OCI-M1 (cell line): Measurements from ENCODE around the gene APPBP2.
"Not testable (repeated sequence)": the region's sequence is repeated elsewhere in the genome, so short reads cannot be mapped to it uniquely, and the experiment has no call there.

ENCODE experiments used
- DNase-seq: peaks from one replicate; lab custom pipeline; 2025; lab: John Stamatoyannopoulos, UW

Gene APPBP2

DNA sequence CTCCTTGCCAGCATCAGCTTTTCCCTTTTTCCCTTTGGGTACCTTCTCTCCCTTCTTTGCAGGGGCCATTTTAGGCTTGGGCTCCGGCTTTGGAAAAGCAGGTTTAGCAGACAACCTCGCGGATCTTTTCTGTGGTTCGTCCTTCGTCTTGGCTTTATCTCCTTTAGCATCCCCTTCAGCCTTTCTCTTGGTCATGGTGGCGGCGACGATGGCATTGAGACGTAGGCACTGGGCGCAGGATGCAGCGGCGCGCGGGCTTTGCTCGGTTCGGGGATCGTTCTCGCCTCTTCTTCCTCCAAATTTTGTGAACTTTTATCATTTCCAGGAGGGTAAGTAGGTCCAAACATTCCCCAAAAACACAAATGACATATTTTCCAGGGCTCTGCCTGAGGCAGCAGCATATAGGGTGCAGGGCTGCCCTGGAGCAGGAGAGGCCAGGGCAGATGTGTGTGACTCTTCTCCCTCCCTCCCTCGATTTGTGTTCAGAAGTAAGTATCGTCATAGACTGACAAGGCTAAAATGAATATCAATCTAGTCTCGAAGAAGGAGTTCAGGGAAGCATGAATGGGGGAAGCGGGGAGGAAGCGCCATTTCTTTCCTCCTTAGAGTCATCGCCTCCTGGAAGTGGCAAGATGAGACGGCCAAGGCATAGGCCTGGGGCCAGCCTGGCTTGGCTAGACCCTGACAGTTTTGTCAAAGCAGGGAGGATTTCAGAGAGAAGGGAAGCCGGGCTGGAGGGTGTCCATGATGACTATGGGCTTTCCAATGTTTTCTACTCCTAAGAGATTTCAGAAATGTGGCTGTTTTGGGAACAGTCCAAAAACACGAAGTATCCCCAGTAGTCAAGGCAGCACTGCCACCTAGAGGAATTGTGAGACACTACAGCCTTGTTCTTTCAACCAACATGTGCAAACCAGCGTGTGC, 90.5 kb downstream of the APPBP2 start:
- DNase-seq: peak; percentile 87

DNA sequence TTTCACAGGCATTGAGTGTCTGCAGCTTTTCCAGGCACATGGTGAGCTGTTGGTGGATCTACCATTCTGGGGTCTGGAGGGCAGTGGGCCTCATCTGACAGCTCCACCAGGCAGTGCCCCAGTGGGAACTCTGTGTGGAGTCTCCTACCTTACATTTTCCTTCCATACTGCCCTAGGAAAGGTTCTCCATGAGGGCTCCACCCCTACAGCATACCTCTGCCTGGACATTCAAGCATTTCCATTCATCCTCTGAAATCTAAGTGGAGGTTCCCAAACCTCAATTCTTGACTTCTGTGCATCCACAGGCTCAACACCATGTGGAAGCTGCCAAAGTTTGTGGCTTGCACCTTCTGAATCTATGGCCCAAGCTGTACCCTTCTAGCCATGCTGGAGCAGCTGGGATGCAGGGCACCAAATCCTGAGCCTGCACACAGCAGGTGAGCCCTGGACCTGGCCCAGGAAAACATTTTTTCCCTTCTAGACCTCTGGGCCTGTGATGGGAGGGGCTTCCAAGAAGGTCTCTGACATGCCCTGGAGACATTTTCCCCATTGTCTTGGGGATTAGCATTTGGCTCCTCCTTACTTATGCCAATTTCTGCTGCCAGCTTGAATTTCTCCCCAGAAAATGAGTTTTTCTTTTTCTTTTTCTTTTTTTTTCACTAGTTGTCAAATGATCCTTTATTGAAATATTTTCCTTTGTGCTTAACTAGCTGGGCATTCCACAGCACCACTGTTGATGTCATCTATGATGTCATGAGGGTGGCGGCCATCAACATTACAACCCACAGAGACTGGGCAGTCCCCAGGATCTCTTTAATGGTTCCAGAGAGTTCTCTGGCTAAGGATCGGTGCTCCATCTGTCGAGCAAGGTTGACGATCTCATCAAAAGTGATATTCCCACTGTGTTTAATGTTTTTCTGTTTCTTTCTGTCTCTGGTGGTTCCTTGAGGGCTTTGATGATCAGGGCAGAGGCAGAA, 92.7 kb downstream of the APPBP2 start:
- DNase-seq: not testable (repeated sequence)

DNA sequence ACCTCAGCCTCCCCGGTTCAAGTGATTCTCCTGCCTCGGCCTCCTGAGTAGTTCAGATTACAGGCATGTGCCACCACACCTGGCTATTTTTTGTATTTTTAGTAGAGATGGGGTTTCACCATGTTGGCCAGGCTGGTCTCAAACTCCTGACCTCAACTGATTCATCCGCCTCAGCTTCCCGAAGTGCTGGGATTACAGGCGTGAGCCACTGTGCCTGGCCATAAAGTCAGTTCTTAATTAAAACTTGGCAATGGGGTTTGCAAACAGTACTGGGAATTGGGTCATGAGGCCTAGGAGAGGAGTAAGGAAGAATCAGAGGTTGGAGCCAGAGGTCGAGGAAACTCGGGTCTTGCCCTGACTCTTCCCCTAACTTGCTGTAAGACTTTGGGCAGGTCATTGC, 95.5 kb downstream of the APPBP2 start:
- not testable (repeated sequence) for DNase-seq

DNA sequence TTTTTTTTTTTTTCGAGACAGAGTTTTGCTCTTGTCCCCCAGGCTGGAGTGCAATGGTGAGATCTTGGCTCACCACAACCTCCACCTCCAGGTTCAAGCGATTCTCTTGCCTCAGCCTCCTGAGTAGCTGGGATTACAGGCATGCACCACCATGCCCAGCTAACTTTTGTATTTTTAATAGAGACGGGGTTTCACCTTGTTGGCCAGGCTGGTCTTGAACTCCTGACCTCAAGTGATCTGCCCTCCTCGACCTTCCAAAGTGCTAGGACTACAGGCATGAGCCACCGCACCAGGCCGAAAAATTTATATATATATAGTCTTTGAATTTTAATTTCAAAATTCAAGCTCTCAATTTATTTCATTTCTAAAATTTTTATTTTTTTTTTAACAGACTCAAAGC, 97.6 kb downstream of the APPBP2 start:
- not testable (repeated sequence) for DNase-seq

DNA sequence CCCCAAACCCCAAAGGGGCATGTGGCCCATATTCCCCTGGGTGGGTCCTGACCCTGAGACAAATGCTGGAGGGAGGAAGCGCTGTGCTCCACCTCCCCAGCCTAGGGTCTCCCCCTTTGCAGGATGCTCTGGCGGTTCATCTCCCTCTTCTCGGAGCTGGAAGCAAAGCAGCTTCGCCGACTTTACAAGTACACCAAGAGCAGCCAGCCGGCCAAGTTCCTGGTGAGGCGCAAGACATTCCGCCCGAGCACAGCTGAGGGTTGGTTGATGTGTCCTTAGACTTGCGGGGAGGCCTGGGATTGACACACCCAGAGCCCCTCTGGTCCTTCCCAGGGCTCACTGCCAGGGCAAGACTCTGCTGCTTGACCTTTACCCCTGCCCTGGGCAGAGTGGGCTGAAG, 99.4 kb downstream of the APPBP2 start:
- no peak for DNase-seq

DNA sequence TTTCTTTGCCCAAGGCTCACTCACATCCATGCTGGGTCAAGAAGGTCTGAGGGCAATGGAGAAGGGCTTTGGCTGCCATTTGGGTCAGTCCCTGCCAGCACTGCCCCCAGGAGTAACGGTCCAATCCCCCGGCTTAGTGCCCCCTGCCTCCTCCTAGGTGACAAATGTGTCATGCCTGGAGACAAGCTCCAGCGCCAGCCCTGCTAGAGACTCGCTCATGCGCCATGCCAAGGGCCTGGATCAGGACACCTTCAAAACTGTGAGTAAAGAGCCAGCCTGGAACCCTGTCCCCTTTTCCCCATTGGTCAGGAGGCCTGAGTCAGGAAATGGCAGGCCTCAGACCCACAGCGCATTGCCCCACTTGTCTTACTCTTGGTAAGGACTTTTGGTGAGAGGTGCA, 100.4 kb downstream of the APPBP2 start:
- DNase-seq: no peak

DNA sequence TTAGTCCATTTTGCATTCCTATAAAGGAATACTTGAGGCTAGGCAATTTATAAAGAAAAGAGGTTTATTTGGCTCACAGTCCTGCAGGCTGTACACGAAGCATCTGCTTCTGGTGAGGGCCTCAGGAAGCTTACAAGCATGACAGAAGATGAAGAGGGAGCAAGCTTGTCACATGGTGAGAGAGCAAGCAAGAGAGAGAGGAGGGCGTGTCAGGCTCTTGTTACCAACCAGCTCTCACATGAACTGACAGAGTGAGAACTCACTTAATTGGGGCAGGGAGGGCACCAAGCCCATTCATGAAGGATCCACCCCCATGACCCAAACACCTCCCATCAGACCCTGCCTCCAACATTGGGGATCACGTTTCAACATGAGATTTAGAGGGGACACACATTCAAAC, 102.2 kb downstream of the APPBP2 start:
- DNase-seq: no peak

DNA sequence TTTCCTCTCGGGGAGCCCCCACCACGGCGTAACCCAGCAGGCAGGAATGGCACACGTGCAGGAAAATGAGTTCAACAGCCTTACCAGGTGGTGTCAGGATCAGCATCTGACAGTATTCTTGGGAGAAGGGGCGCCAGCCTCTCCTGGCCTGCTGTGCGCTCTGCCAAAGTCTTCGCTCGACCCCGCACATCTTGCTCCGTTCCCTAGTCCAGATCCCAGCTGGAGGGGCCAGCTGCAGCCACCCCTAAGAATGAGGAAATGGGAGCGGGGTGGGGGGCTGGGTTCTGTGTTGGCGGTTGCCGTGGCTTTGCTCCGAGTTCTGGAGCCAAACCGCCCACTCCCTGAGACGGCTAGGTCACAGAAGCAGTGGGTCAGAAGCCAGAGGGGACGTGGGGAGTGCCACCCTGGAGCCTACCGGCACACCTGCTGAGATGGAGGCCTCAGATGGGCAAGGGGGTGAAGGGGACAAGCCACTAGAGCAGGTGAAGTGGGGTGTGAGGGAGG, 103.8 kb downstream of the APPBP2 start, which contains the start of gene CHCT1:
CHCT1 (plus strand) TSS at position 328 of the 504 bp plus-strand sequence; CDS start at position 432, 104 bp downstream.
- DNase-seq: no peak

DNA sequence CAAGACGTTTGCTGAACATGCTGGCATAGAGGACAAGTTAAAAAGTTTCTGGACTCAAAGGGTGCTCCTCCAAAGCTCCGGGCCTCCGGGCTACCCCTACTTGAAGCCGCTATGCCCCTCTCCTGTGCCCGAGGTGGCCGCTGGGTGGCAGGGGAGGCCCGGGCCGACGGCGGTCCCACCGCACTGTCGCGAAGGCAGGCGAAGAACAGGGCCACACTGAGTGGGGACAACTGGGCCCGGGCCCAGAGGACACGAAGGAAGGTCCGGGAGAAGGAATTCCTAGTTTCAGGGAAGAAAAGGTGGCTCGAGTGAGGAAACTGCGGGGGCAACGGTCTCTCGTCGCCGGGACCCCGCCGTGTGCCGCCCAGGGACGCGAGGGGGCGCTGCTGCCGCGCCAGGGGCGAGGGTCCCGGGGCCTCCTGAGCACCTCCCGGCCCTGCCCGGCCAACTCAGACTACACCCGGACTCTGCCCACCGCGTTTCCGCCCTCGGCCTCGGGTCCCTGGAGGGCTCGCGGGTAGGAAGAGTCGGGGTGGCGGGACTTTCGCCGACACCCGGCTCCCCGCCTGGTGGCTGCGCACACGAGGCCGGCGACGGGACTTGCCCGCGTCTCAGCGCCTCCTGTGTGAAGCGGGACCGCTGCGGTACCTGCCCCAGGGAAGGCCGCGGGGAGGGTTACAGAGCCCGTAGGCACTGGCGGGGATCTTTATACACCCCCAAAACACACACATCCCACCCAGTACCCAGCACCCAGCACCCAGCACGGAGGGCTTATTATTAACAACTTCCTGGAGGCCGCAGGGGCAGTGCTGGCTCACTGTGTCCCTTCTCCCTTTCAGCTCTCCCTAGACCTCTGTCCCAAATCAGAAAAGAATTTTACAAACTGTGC, 104.5 kb downstream of the APPBP2 start:
- peak; percentile 51 for DNase-seq

DNA sequence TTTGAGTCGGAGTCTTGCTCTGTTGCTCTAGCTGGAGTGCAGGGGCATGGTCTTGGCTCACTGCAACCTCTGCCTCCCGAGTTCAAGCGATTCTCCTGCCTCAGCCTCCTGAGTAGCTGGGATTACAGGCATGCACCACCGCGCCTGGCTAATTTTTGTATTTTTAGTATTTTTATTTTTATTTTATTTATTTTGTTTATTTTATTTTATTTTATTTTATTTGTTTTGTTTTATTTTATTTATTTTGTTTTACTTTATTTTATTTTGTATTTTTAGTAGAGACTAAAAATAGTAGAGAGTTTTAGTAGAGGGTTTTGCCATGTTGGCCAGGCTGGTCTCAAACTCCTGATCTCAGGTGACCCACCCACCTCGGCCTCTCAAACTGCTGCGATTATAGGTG, 106.2 kb downstream of the APPBP2 start:
- DNase-seq: not testable (repeated sequence)

DNA sequence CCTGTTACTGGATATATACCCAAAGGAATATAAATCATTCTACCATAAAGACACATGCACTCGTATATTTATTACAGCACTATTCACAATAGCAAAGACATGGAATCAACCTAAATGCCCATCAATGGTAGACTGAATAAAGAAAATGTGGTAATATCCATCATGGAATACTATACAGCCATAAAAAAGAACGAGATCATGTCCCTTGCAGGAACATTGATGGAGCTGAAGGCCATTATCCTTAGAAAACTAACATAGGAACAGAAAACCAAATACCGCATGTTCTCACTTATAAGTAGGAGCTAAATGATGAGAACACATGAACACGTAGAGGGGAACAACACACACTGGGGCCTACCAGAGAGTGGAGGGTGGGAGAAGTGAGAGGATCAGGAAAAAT, 107.0 kb downstream of the APPBP2 start:
- not testable (repeated sequence) for DNase-seq

DNA sequence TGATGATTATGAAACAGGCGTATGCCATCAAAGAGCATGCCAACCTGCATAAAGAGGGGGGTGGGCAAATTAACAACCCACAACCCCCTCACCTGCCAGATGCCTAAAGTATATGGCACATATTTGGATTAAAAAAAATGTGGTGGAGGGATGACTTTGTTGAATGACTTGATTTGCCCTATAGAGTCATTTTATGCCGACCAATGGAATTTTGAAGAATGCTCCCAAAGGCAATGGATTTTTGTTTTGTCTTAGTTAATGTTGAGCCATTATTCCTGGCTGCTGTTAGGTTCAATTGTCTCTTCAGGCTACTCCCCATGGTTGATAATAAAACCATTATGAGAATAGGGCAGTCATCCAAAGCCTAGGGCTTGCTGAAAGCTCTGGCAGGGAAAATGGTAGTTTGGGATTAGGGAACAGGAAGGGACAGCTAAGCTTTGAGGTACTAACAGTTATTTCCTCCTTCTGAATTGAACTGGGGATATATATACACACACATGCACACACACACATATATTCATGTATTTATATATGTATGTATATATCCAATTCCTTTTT, 109.6 kb downstream of the APPBP2 start:
- DNase-seq: no peak

DNA sequence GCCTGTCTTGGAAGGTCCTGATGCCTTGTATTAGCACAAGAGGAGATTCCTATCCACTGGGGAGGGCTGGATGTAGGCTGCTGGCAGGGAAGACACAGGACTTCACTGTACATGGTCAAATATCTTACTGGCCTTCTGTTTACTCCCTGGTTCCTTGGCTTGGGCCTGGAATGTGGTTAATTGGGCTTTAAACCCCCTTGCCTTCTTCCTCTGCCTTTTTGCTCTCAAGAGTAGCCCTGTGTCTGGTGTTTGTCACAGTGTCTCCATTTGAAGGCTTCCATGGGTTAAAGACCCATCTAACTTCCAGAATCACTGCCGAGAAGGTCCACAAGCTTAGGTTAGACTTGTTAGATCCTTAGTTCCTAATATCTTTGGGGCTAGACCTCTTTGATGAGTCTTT, 110.9 kb downstream of the APPBP2 start:
- DNase-seq: no peak

DNA sequence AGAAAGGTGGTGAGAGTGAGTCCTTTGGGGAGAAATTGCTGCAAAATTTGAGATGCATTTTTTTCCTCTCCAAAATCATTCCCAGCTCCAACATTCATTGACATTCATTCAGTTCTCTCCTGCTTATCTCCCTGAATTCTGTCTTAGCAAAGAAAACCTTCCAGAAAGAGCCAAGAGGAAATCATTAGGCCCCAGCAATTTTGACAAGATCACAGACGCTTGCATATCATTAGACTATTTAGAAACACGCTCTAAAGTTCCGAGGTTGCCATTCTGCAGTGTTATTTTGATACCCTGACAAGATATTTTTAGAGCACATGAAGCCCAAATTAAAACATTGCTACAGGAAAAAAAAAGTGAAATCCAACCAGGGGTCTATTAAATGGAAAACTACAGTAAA, 113.3 kb downstream of the APPBP2 start:
- no peak for DNase-seq

DNA sequence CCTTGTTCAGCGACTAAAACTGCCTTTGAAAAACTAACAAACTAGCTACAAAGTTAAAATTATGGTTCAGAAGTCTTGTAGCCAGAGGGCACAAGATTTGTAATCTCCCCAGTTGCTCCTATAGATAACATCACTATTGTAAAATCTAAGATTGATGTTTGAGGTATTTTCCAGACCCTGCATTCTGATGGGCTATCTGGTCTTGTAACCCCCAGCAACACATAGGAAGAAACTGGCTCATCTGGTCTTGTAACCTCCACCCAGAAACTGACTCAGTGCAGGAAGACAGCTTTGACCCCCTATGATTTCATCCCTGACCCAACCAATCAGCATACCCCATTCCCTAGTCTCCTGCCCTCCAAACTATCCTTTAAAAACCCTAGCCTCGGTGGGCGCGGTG, 116.0 kb downstream of the APPBP2 start:
- no peak for DNase-seq

DNA sequence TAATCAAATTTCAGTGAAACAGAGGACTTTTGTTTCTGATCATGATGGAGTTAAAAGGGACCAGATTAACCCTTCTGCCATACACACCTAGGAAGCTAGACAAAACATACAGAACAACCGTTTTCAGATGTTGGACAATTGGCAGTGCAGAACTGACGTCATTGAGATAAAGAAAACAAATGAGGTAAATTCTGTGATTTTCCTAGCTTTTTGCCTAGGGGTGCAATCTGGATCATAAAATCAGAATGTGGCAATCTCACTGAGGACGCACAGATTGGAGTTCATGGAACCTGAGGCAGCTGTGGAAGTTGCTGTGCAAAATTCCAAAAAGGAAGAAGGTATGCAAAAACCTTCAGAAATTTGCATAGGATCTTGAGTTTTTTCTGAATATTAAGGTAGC, 119.2 kb downstream of the APPBP2 start:
- DNase-seq: no peak

DNA sequence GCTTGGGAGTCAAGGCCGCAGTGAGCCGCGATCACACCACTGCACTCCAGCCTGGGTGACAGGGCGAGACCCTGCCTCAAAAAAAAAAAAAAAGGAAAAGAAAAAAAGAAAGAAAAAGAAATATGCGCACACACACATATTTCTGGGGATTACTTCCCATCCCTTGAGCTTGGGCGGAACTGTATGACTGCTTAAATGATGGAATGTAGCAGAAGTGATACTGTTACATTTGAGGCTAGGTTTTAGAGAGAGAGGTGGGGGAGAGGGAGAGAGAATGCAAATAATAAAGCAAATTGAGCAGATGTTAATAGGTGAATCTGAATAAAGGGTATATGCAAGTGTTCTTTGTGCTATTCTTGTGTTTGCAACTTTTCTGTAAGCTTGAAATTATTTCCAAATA, 122.1 kb downstream of the APPBP2 start:
- DNase-seq: no peak

DNA sequence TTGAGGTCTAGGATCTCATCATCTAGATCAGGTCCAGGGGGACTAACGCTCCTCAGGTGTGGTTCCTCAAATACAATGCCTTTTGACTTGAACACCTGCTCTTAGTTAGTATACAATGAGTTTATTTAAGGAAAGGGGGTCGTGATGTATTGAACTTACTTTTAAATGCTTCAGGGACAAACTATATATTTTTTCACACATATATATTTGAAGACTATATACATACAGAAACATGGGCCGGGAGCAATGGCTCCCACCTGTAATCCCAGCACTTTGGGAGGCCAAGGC, 122.6 kb downstream of the APPBP2 start:
- no peak for DNase-seq

DNA sequence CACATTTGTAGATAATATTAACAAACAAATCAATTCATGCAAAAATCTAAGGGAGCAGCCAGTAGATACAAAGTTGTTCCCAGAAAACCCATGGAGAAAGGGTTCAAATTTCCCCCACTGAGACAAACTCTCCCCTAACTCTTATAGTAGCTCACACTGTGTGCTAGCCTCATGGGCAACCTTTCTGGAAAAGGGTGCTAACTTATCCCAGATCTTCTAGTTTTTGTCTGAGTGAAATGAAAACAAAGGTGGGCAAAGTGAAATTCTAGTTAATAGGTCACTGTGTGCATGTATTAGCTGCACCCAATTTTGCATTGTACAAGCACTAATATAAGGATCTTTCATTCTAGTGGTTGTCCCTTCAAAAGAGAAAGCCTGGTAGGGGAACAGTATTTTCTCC, 124.2 kb downstream of the APPBP2 start:
- DNase-seq: no peak

DNA sequence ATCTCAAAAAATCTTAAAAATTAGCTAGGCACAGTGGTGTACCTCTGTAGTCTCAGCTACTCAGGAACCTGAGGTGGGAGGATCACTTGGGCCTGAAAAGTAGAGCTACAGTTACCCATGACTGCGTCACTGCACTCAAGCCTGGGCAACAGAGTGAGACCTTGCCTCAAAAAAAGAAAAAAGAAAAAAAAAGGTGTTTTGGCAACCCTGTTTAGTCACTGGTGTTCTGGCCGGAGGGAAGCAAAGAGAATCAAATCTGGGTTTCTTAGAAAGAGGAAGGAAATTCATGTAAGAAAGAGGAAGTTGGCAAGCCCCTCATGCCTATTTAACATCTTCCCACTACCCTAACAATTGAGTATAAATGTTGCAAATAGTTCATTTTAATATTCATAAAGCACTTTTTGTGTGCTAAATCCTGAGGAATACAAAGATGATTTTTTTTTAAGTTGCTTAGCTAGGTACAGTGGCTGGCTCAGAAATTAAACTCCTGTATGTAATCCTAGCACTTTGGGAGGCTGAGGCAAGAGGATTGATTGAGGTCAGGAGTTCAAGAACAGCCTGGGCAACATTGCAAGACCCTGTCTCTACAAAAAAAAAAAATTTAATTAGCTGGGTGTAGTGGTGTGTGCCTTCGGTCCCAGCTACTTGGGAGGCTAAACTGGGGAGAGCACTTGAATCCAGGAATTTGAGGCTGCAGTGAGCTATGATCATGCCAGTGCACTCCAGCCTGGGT, 127.6 kb downstream of the APPBP2 start:
- DNase-seq: peak; percentile 93

DNA sequence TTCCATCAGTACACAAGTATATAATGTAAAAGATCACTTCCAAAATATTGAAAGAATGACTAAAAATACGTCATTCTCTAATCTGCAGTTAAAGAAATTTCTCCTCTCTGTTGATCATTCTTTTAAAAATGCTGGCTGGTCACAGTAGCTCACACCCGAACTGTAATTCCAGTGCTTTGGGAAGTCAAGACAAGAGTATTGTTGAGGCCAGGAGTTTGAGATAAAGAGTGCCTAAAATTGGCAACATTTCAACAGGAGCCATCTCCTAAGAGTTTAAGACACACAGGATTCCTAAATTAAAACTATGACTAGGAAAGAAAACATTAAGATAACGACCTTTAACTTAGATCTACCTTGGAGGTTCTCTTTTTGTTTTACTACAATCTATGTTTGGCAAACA, 129.6 kb downstream of the APPBP2 start:
- no peak for DNase-seq
